PC-3 (cell line): Measurements from ENCODE around the gene SLC26A11. TPM values are rescaled to one million over a fixed set of nuclear protein-coding genes. Genes with fewer than 3 reads are reported as not detected.

Experiments used
- ATAC-seq: fragments of 200-7000 bp; cut with Tn5 transposase; 2 replicates; pipeline ENCODE4 v1.9.1; 2020; ENCODE audit warnings: mild to moderate bottlenecking, moderate library complexity
- BruUV-seq: library from RNA; stranded (reverse); fragments of 400-500 nt; replicated peaks from 2 replicates; lab custom pipeline; 2021; lab: Mats Ljungman, UMichigan
- CTCF ChIA-PET: fragments of 300-600 bp; sonication (Branson Sonifier 250); formaldehyde crosslinking; loops from one replicate; lab custom pipeline; 2022; ENCODE audit warnings: antibody characterized with exemption; lab: Charles Lee
- POLR2A ChIA-PET: fragments of 300-600 bp; sonication (Branson Sonifier 250); formaldehyde crosslinking; loops from one replicate; lab custom pipeline; 2022; ENCODE audit warnings: antibody characterized with exemption; ENCODE audit not compliant: unreplicated experiment; lab: Charles Lee
- DNase-seq: peaks from one replicate; pipeline ENCODE4 v3.0.0-alpha.2; 2015
- H2AFZ ChIP-seq: fragments of 300-600 bp; sonication (generic); 2 replicates; pipeline ENCODE4 v1.6.0; 2016; ENCODE audit warnings: antibody characterized with exemption, low read length
- H3F3A ChIP-seq: fragments of 300-600 bp; sonication (generic); one replicate; pipeline ENCODE4 v1.6.0; 2017; ENCODE audit warnings: antibody characterized with exemption, low read length, control low read depth, mild to moderate bottlenecking; ENCODE audit not compliant: unreplicated experiment
- H3K27ac ChIP-seq: fragments of 300-600 bp; sonication (generic); 2 replicates; pipeline ENCODE4 v1.5.1; 2016; ENCODE audit warnings: mild to moderate bottlenecking, low read length
- H3K27me3 ChIP-seq: fragments of 300-600 bp; sonication (generic); 2 replicates; pipeline ENCODE4 v1.6.1; 2016; ENCODE audit warnings: low read length, mixed read lengths
- H3K36me3 ChIP-seq: fragments of 300-600 bp; sonication (generic); 2 replicates; pipeline ENCODE4 v1.6.1; 2016; ENCODE audit warnings: low read depth, mixed run types, low read length, mixed read lengths
- H3K4me1 ChIP-seq: fragments of 300-600 bp; sonication (generic); 2 replicates; pipeline ENCODE4 v1.5.1; 2016; ENCODE audit warnings: low read length; ENCODE audit not compliant: insufficient read depth
- H3K4me2 ChIP-seq: fragments of 300-600 bp; sonication (generic); 2 replicates; pipeline ENCODE4 v1.6.0; 2016; ENCODE audit warnings: low read length
- H3K4me3 ChIP-seq: fragments of 300-600 bp; sonication (generic); 2 replicates; pipeline ENCODE4 v1.5.1; 2016; ENCODE audit warnings: mild to moderate bottlenecking, low read length, mixed read lengths
- H3K79me2 ChIP-seq: fragments of 300-600 bp; sonication (generic); 2 replicates; pipeline ENCODE4 v1.6.1; 2017; ENCODE audit warnings: low read length, mixed read lengths
- H3K9ac ChIP-seq: fragments of 300-600 bp; sonication (generic); 2 replicates; pipeline ENCODE4 v1.6.0; 2016; ENCODE audit warnings: mild to moderate bottlenecking, low read length
- H3K9me2 ChIP-seq: fragments of 300-600 bp; sonication (generic); replicated peaks from 2 replicates; pipeline ENCODE4 v1.6.1; 2016; ENCODE audit warnings: mixed run types, low read length, mixed read lengths
- H3K9me3 ChIP-seq: fragments of 300-600 bp; sonication (generic); 2 replicates; pipeline ENCODE4 v1.6.1; 2016; ENCODE audit warnings: low read length, mixed read lengths
- H4K20me1 ChIP-seq: fragments of 300-600 bp; sonication (generic); 2 replicates; pipeline ENCODE4 v1.6.1; 2016; ENCODE audit warnings: low read length, mixed read lengths
- EZH2 ChIP-seq: fragments of 300-600 bp; sonication (generic); IDR thresholded peaks from one replicate; pipeline ENCODE4 v1.6.1; 2017; ENCODE audit warnings: antibody characterized with exemption, mild to moderate bottlenecking, low read length; ENCODE audit not compliant: unreplicated experiment
- EZH2phosphoT487 ChIP-seq: fragments of 300-600 bp; sonication (generic); IDR thresholded peaks from 2 replicates; pipeline ENCODE4 v1.6.1; 2018; ENCODE audit warnings: mild to moderate bottlenecking, antibody characterized with exemption, low read length, borderline replicate concordance
- intact Hi-C: fragments of 100-400 bp; cut with micrococcal nuclease; formaldehyde crosslinking; loops from 2 replicates; pipeline ENCODE4 v1.9.0; 2023
- total RNA-seq: library from RNA; depleted of rRNA; stranded (reverse); fragments of >200 nt; gene quantifications from 2 replicates; pipeline ENCODE4 v1.2.3, GENCODE V29; 2014
- TF ChIP-seq, protein P1 (sequence below): fragments of 300-600 bp; sonication (generic); conservative IDR thresholded peaks from 2 replicates; pipeline ENCODE4 v1.5.1; 2017; ENCODE audit warnings: antibody characterized with exemption, low read depth, mild to moderate bottlenecking, low read length

Gene SLC26A11
- total RNA-seq, 1 experiment from 2014 or later, result 18.4 TPM

DNA sequence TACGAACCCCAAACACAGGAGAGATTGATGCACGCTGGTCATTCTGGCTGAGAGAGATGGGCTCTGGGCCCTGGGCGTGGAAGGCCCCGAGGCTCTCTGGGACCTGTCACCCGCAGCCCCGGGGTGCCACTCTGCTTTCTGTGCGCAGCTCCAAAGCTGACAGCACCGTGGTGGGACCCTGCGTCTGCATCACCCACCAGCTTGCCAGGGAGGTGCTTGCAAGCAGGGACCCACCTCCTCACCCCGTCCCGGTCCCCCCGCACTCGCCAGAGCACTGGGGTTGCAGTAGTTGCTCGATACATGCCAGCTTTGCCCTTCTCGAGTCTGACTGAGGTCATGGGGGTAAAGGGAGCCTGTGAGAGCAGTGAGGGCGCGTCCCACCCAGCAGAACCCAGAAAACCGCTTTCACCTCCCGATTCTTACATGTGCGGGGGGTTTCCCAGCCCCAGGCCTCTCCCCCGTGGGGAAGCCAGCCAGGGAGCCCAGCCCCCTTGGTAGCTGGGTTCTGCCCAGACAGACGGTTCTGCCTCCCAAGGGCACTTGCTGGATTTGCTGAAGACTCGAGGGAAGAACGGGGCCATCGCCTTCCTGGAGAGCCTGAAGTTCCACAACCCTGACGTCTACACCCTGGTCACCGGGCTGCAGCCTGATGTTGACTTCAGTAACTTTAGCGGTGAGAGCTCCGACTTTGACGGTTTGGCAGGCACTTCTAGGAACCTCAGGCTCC lies 37.9 kb upstream of the SLC26A11 start:
- TF ChIP-seq EZH2phosphoT487 (no peak), EZH2 (no peak)
- TF ChIP-seq, protein P1, sequence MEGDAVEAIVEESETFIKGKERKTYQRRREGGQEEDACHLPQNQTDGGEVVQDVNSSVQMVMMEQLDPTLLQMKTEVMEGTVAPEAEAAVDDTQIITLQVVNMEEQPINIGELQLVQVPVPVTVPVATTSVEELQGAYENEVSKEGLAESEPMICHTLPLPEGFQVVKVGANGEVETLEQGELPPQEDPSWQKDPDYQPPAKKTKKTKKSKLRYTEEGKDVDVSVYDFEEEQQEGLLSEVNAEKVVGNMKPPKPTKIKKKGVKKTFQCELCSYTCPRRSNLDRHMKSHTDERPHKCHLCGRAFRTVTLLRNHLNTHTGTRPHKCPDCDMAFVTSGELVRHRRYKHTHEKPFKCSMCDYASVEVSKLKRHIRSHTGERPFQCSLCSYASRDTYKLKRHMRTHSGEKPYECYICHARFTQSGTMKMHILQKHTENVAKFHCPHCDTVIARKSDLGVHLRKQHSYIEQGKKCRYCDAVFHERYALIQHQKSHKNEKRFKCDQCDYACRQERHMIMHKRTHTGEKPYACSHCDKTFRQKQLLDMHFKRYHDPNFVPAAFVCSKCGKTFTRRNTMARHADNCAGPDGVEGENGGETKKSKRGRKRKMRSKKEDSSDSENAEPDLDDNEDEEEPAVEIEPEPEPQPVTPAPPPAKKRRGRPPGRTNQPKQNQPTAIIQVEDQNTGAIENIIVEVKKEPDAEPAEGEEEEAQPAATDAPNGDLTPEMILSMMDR, result no peak
- H3K27me3 ChIP-seq, result no peaks in the 10 kb centered on the region
- H3K4me2 ChIP-seq, result no peak overlapping the region
- H2AFZ ChIP-seq, result no peak overlapping the region
- no peaks in the 10 kb centered on the region for H3K79me2 ChIP-seq
- ChIA-PET CTCF (no interaction called here), POLR2A (no interaction called here)
- H3K4me3 ChIP-seq, result no peak overlapping the region
- no peak overlapping the region for H3K9ac ChIP-seq
- no peak for ATAC-seq
- intact Hi-C loops, result no loop called here
- H4K20me1 ChIP-seq, result no peaks in the 10 kb centered on the region
- peaks cover 5% of the 10 kb centered on the region for H3K4me1 ChIP-seq
- no peaks in the 10 kb centered on the region for H3K36me3 ChIP-seq
- no TSS peak for BruUV-seq
- no peak for DNase-seq
- H3K9me2 ChIP-seq, result no peaks in the 10 kb centered on the region
- H3K9me3 ChIP-seq, result no peaks in the 10 kb centered on the region
- H3F3A ChIP-seq, result no peaks in the 10 kb centered on the region
- H3K27ac ChIP-seq, result no peak overlapping the region

DNA sequence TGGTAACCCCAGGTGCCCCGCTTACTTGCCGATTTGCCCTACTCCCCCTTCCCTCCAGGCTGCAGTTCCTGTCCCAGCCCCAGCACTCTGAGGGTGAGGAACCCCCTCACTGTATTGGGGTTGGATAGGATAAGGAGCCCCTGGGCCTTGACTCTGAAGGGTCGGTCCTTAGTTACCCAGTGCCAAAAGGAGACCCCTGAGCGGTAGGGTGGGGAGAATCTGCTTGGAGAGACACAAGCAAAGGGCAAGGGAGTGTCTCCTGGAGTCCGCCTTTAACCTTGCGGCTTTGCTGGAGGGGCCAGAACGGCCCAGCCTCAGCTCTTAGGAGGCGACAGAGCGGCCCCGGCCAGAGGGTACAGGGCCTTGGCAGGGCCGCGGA lies 37.4 kb upstream of the SLC26A11 start:
- Histone ChIP-seq H3K4me1 (peaks cover 10% of the 10 kb centered on the region), H3F3A (no peaks in the 10 kb centered on the region), H3K27ac (no peak overlapping the region), H4K20me1 (no peaks in the 10 kb centered on the region), H3K79me2 (no peaks in the 10 kb centered on the region), H3K27me3 (no peaks in the 10 kb centered on the region), H3K9me2 (no peaks in the 10 kb centered on the region), H3K4me3 (no peak overlapping the region), H3K9me3 (no peaks in the 10 kb centered on the region), H3K36me3 (no peaks in the 10 kb centered on the region), H2AFZ (no peak overlapping the region), H3K4me2 (no peak overlapping the region), H3K9ac (no peak overlapping the region)
- CTCF ChIA-PET, result no interaction called here
- POLR2A ChIA-PET, result no interaction called here
- ATAC-seq (no peak), DNase-seq (no peak)
- intact Hi-C loops, result no loop called here
- no TSS peak for BruUV-seq
- TF ChIP-seq EZH2 (no peak), EZH2phosphoT487 (no peak)
- TF ChIP-seq, protein P1, result no peak

DNA sequence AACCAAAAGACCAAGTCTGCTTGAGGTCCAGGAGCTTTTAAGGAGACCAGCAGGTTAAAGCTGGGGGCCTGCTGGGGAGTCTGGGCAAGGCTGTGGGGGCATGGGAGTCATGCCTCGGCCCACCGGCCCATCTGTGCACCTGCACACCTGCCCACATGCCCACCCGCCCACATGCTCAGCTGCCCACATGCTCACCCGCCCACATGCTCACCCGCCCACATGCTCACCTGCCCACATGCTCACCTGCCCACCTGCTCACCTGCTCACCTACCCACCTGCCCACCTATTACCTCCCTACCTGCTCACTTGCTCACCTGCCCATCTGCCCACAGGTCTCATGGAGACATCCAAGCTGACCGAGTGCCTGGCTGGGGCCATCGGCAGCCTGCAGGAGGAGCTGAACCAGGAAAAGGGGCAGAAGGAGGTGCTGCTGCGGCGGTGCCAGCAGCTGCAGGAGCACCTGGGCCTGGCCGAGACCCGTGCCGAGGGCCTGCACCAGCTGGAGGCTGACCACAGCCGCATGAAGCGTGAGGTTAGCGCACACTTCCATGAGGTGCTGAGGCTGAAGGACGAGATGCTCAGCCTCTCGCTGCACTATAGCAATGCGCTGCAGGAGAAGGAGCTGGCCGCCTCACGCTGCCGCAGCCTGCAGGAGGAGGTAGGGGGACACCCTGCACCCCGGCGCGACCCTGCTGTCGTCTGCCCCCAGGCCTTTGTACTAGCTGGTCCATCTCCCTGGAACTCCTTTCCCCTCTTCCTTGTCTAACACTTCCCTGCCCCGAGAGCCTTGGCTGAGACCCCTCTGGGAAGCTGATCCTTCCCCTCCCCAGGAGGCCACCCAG lies 36.4 kb upstream of the SLC26A11 start:
- Histone ChIP-seq H2AFZ (no peak overlapping the region), H3K27ac (no peak overlapping the region), H3K9me2 (no peaks in the 10 kb centered on the region), H4K20me1 (no peaks in the 10 kb centered on the region), H3F3A (no peaks in the 10 kb centered on the region), H3K4me2 (no peak overlapping the region), H3K36me3 (no peaks in the 10 kb centered on the region), H3K9ac (no peak overlapping the region), H3K4me1 (peaks cover 13% of the 10 kb centered on the region), H3K9me3 (no peaks in the 10 kb centered on the region), H3K79me2 (no peaks in the 10 kb centered on the region), H3K4me3 (no peak overlapping the region), H3K27me3 (no peaks in the 10 kb centered on the region)
- ChIA-PET POLR2A (no interaction called here), CTCF (no interaction called here)
- DNase-seq (no peak), ATAC-seq (no peak)
- no TSS peak for BruUV-seq
- intact Hi-C loops, result no loop called here
- TF ChIP-seq EZH2phosphoT487 (no peak), EZH2 (no peak)
- TF ChIP-seq, protein P1, result no peak
